HFFc6 (cell line): ENCODE measurements around the gene ANOS1. TPM values are rescaled to one million over a fixed set of nuclear protein-coding genes. Genes with fewer than 3 reads are reported as not detected.
A peak's percentile ranks its signal among the peaks of the same experiment; 100 is the strongest.
"Not testable (repeated sequence)": the region's sequence is repeated elsewhere in the genome, so short reads cannot be mapped to it uniquely, and the experiment has no call there.

Experiments used
- DNase-seq: peaks from one replicate; pipeline ENCODE4 v3.0.0-alpha.2; 2018
- H3K27ac Mint-ChIP-seq: 2 replicates; pipeline ENCODE4 v1.8.0; 2020; ENCODE audit warnings: mild to moderate bottlenecking, mixed read lengths
- H3K27me3 Mint-ChIP-seq: 2 replicates; pipeline ENCODE4 v1.8.0; 2021; ENCODE audit warnings: mild to moderate bottlenecking, moderate library complexity, mixed read lengths; ENCODE audit not compliant: insufficient read depth
- H3K36me3 Mint-ChIP-seq: 2 replicates; pipeline ENCODE4 v1.8.0; 2021; ENCODE audit warnings: low read depth, mixed read lengths
- H3K4me1 Mint-ChIP-seq: 2 replicates; pipeline ENCODE4 v1.8.0; 2020; ENCODE audit warnings: low read depth, mixed read lengths
- H3K4me3 Mint-ChIP-seq: 2 replicates; pipeline ENCODE4 v1.8.0; 2020; ENCODE audit warnings: mild to moderate bottlenecking, moderate library complexity, mixed read lengths
- H3K9me3 Mint-ChIP-seq: 2 replicates; pipeline ENCODE4 v1.8.0; 2020; ENCODE audit warnings: mild to moderate bottlenecking, mixed read lengths
- CTCF ChIP-seq: fragments of 200-600 bp; sonication (generic); IDR thresholded peaks from 2 replicates; pipeline ENCODE4 v1.5.0; 2021; ENCODE audit warnings: antibody characterized with exemption, mild to moderate bottlenecking
- total RNA-seq, 6 experiments: library from RNA; stranded (reverse); fragmentation: NEBNext Ultra II Directional; extraction: Animal tissue kit (Norgen Biotek cat#: 25700); gene quantifications; 2 replicates in 1 of 6; 3 replicates in 5 of 6; pipeline ENCODE4 v1.2.3, GENCODE V29; 2021

ANOS1 gene
- total RNA-seq, 6 experiments from 2014 or later, result 0.02 to 0.12 (median 0.07) TPM; not detected in 3

DNA sequence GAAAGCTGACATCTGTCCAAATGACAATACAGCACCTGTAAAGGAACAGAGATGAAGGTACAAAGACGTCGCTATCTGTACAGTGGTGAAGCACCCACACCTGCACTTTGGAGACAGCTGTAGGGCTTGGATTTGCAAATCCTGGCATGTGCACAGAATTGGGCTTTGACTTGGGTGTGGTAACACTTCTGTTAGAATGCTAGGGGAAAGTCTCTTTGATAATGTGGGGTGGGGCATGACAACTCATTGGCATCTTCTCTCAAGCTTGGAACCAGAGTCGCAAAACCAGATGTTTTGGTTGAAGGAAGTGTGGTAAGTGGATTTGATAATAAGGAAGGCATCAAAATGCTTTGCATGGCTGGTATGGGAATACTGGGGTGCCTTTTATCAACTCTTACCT lies 211.8 kb downstream of the ANOS1 start:
- no peak overlapping the region for H3K4me3 Mint-ChIP-seq
- peaks cover under 1% of the 10 kb centered on the region; the same call in 1 of the 2 replicates for H3K9me3 Mint-ChIP-seq
- no peak for DNase-seq
- H3K4me1 Mint-ChIP-seq, result no peaks in the 10 kb centered on the region
- TF ChIP-seq CTCF, result no peak
- no peak overlapping the region for H3K27ac Mint-ChIP-seq
- no peaks in the 10 kb centered on the region for H3K27me3 Mint-ChIP-seq
- no peaks in the 10 kb centered on the region for H3K36me3 Mint-ChIP-seq

DNA sequence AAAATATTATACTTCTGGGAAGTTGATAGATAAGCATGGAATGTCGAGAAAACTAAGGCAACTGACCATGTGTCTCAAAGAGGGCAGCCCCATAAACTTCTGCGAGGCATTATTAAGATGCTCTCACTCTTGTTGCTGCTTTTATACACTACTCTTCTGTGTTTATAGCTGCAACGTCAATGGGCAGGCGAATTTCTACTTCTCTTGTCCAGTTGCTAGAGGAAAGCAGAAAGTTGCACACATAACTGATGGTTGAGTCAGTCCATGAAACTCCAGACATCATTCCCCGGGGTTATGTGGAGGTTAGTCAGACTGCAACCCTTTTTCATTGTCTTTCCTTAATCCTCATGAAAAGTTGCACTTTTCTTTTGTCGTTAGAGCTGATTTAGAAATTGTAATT lies 227.5 kb downstream of the ANOS1 start:
- no peak overlapping the region for H3K27ac Mint-ChIP-seq
- peak; percentile 0 for DNase-seq
- no peaks in the 10 kb centered on the region for H3K36me3 Mint-ChIP-seq
- H3K27me3 Mint-ChIP-seq, result no peaks in the 10 kb centered on the region
- H3K4me1 Mint-ChIP-seq, result no peaks in the 10 kb centered on the region
- H3K9me3 Mint-ChIP-seq, result no peaks in the 10 kb centered on the region; the same call in 1 of the 2 replicates
- no peak for TF ChIP-seq CTCF
- H3K4me3 Mint-ChIP-seq, result no peak overlapping the region

- not testable (repeated sequence) for H3K36me3 Mint-ChIP-seq
These were observed 229.8 kb downstream of the ANOS1 start for GRCh38 chrX:8502101-8502500.

GRCh38 chrX:8500203-8500602 lies 231.7 kb downstream of the ANOS1 start:
- TF ChIP-seq CTCF, result no peak
- Mint-ChIP-seq H3K4me3 (no peak overlapping the region), H3K4me1 (no peaks in the 10 kb centered on the region), H3K9me3 (0 out of 2 replicates have a peak, but pooled peaks cover 4% of the 10 kb centered on the region), H3K27ac (no peak overlapping the region), H3K27me3 (no peaks in the 10 kb centered on the region), H3K36me3 (no peaks in the 10 kb centered on the region)
- DNase-seq, result no peak

More at GRCh38 chrX:8502101-8502500, 229.8 kb downstream of the ANOS1 start:
- H3K9me3 Mint-ChIP-seq, DNase-seq, H3K27ac Mint-ChIP-seq, H3K27me3 Mint-ChIP-seq, H3K4me3 Mint-ChIP-seq, H3K4me1 Mint-ChIP-seq: not testable (repeated sequence)

- not testable (repeated sequence) for H3K27me3 Mint-ChIP-seq, H3K36me3 Mint-ChIP-seq, H3K4me3 Mint-ChIP-seq, H3K27ac Mint-ChIP-seq, H3K4me1 Mint-ChIP-seq, DNase-seq
- peaks cover 11% of the 10 kb centered on the region; the same call in 1 of the 2 replicates for H3K9me3 Mint-ChIP-seq
These were observed 236.9 kb downstream of the ANOS1 start for GRCh38 chrX:8495036-8495435.

DNA sequence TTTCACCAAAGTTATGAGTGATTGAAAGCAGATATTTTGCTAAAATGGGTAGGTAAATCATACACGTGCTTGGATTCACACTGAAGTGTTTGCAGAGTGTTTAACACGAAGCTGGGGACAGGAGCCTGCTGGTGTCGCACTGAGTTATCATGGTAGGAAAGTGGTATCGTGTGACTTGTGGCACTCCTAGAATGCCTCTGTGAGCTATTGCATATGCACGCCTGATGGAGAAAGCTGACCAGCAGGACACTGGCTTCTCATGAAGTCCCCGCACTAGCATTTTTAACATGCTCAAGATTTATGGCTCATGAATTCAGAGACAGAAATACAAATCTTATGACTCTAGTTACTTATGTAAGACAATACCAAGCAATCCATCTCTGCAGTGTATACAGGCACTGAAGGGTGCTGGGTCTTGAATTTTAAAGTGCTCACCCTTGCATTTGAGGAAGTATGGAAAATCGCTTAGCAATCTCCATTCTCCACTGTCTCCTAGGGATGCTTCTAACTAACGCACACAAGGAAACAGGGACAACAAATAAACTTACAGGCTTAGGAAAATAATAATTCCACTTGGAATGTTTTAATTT lies 247.5 kb downstream of the ANOS1 start:
- no peaks in the 10 kb centered on the region for H3K27me3 Mint-ChIP-seq
- H3K4me3 Mint-ChIP-seq, result no peak overlapping the region
- H3K4me1 Mint-ChIP-seq, result no peaks in the 10 kb centered on the region
- H3K36me3 Mint-ChIP-seq, result no peaks in the 10 kb centered on the region
- H3K9me3 Mint-ChIP-seq, result peaks cover 6% of the 10 kb centered on the region; the same call in 1 of the 2 replicates
- no peak overlapping the region for H3K27ac Mint-ChIP-seq
- DNase-seq, result no peak
- TF ChIP-seq CTCF, result no peak

Other genes starting within 250 kb of the ANOS1 start
- gene FAM9A, start 69.2 kb upstream of the ANOS1 start, total RNA-seq, result not detected